ENCODE data around the gene BABAM1. TPM values are rescaled to one million over a fixed set of nuclear protein-coding genes. Genes with fewer than 3 reads are reported as not detected.

BABAM1 gene
- 101 and 124 TPM in 2 replicates for total RNA-seq

GRCh38 chr19:17266975-17267788, at the start of gene BABAM1:
TSS of gene BABAM1 (plus strand) at chr19:17267443. CDS start at chr19:17268807, 1,364 bp downstream.
- peak within 1 kb of the TSS; percentile 93 for H3K4me3 ChIP-seq (ENCODE audit: low read depth, low read length)
- peak; percentile 99 for DNase-seq (ENCODE audit: low read depth)
- TF ChIP-seq, protein P1, sequence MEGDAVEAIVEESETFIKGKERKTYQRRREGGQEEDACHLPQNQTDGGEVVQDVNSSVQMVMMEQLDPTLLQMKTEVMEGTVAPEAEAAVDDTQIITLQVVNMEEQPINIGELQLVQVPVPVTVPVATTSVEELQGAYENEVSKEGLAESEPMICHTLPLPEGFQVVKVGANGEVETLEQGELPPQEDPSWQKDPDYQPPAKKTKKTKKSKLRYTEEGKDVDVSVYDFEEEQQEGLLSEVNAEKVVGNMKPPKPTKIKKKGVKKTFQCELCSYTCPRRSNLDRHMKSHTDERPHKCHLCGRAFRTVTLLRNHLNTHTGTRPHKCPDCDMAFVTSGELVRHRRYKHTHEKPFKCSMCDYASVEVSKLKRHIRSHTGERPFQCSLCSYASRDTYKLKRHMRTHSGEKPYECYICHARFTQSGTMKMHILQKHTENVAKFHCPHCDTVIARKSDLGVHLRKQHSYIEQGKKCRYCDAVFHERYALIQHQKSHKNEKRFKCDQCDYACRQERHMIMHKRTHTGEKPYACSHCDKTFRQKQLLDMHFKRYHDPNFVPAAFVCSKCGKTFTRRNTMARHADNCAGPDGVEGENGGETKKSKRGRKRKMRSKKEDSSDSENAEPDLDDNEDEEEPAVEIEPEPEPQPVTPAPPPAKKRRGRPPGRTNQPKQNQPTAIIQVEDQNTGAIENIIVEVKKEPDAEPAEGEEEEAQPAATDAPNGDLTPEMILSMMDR (IDR thresholded peaks at IDR 0.05; ENCODE audit: insufficient read depth, low read depth, low read length): no peak

- H3K4me3 ChIP-seq (ENCODE audit: low read depth, low read length): no peak overlapping the region
- TF ChIP-seq, protein P1 (IDR thresholded peaks at IDR 0.05; ENCODE audit: insufficient read depth, low read depth, low read length): no peak
- no peak for DNase-seq (ENCODE audit: low read depth)
These were observed 48.0 kb upstream of the BABAM1 start for GRCh38 chr19:17219286-17219685.

DNA sequence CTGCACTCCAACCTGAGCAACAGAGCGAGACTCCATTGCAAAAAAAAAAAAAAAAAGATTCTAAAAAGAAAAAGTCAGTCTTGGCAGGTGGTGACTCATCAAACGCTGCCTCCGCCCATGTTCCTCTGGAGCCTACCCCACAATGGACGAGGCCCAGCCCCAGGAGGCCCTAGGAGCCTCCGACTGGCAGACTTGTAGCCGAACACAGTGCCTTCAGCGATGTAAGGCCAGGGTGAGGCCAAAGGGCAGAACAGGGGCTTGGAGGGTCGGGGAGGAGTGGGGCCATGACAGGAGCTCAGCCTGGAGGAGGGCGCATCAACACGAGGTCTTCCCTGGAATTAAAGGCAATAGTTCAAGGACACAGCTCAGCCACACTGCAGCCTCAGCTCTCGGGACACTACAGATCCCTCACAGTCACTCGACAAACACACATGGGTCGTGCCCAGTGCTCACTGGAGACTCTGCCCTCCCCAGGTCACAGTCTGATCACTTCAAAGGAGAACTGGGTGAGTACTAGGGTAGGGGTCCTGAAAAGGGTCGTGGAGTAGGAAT, 47.0 kb upstream of the BABAM1 start:
- no peak overlapping the region for H3K4me3 ChIP-seq (ENCODE audit: low read depth, low read length)
- peak; percentile 66 for DNase-seq (ENCODE audit: low read depth)
- TF ChIP-seq, protein P1 (IDR thresholded peaks at IDR 0.05; ENCODE audit: insufficient read depth, low read depth, low read length): no peak

DNA sequence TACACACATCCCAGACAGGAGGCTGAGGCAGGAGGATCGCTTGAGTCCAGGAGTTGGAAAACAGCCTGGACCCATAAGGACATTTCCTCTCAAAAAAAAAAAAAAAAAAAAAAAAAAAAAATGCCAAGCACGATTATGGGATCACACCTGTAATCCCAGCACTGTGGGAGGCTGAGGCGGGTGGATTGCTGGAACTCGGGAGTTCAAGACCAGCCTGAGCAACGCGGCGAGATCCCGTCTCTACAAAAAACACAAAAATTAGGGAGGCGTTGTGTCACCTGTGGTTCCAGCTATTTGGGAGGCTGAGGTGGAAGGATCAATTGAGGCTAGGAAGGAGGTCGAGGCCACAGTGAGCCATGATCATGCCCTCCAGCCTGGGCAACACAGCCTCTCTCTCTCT, 42.2 kb upstream of the BABAM1 start:
- TF ChIP-seq, protein P1 (IDR thresholded peaks at IDR 0.05; ENCODE audit: insufficient read depth, low read depth, low read length): no peak
- no peak overlapping the region for H3K4me3 ChIP-seq (ENCODE audit: low read depth, low read length)
- no peak for DNase-seq (ENCODE audit: low read depth)

- DNase-seq (ENCODE audit: low read depth): peak; percentile 98
- TF ChIP-seq, protein P1 (IDR thresholded peaks at IDR 0.05; ENCODE audit: insufficient read depth, low read depth, low read length): no peak
- peak within 1 kb of the TSS; percentile 86 for H3K4me3 ChIP-seq (ENCODE audit: low read depth, low read length)
These were observed 41.0 kb upstream of the BABAM1 start, which contains the start of gene OCEL1 for GRCh38 chr19:17226002-17226933. TSS of gene OCEL1 (plus strand) at chr19:17226226. CDS start at chr19:17226248, 22 bp downstream.

GRCh38 chr19:17227798-17228367, 39.4 kb upstream of the BABAM1 start:
- no peak for DNase-seq (ENCODE audit: low read depth)
- TF ChIP-seq, protein P1 (IDR thresholded peaks at IDR 0.05; ENCODE audit: insufficient read depth, low read depth, low read length): no peak
- no peak overlapping the region for H3K4me3 ChIP-seq (ENCODE audit: low read depth, low read length)

Data from fibroblast of villous mesenchyme (primary cell).